ENCODE data around the gene FBXO34.

The FBXO34 gene

DNA sequence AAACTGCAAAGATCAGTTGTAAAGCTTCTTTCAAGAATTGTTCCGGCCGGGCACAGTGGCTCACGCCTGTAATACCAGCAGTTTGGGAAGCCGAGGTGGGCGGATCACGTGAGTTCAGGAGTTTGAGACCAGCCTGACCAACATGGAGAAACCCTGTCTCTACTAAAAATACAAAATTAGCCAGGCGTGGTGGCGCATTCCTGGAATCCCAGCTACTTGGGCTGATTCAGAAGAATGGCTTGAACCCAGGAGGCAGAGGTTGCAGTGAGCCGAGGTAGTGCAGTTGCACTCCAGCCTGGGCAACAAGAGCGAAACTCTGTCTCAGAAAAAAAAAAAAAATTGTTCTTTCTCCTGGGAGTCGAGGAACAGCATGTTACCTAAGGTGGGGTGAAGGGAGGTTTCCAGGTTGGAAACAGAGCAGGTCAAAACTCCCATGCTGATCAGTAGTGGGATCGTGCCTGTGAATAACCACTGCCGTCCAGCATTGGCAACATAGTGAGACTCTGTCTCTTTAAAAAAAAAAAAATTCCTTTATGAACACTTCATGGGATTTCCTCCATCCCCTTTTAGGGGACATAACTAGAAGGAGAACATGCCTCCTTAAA is 13.9 kb downstream of the FBXO34 start:
- Histone ChIP-seq H3K36me3 (ENCODE audit: control insufficient read depth in 5 of 5, insufficient read depth in 5 of 5, low read length in 5 of 5) (no peaks in the 10 kb centered on the region), H3K4me3 (ENCODE audit: low read depth in 1 of 5, low read length in 5 of 5) (no peak overlapping the region), H3K4me1 (ENCODE audit: control insufficient read depth in 5 of 5, insufficient read depth in 5 of 5, low read length in 5 of 5) (peaks cover 0 to 24% (median 12%) of the 10 kb centered on the region in 5 donors), H3K9me3 (ENCODE audit: control insufficient read depth in 5 of 5, low read length in 5 of 5) (no peaks in the 10 kb centered on the region), H3K27me3 (ENCODE audit: control insufficient read depth in 5 of 5, insufficient read depth in 4 of 5, low read length in 5 of 5) (no peaks in the 10 kb centered on the region), H3K27ac (ENCODE audit: low read depth, low read length) (no peak overlapping the region), H3K9ac (ENCODE audit: low read length in 5 of 5) (no peak overlapping the region)

GRCh38 chr14:55288439-55288838 is 17.2 kb downstream of the FBXO34 start:
- no peak overlapping the region for H3K27ac ChIP-seq (ENCODE audit: low read depth, low read length)
- no peaks in the 10 kb centered on the region for H3K27me3 ChIP-seq (ENCODE audit: control insufficient read depth in 5 of 5, insufficient read depth in 4 of 5, low read length in 5 of 5)
- no peaks in the 10 kb centered on the region for H3K9me3 ChIP-seq (ENCODE audit: control insufficient read depth in 5 of 5, low read length in 5 of 5)
- H3K9ac ChIP-seq (ENCODE audit: low read length in 5 of 5), result no peak overlapping the region
- no peaks in the 10 kb centered on the region for H3K36me3 ChIP-seq (ENCODE audit: control insufficient read depth in 5 of 5, insufficient read depth in 5 of 5, low read length in 5 of 5)
- peaks cover 0 to 13% (median 3%) of the 10 kb centered on the region in 5 donors for H3K4me1 ChIP-seq (ENCODE audit: control insufficient read depth in 5 of 5, insufficient read depth in 5 of 5, low read length in 5 of 5)
- H3K4me3 ChIP-seq (ENCODE audit: low read depth in 1 of 5, low read length in 5 of 5), result no peak overlapping the region

- Histone ChIP-seq H3K27ac (ENCODE audit: low read depth, low read length) (no peak overlapping the region), H3K9ac (ENCODE audit: low read length in 5 of 5) (no peak overlapping the region), H3K4me3 (ENCODE audit: low read depth in 1 of 5, low read length in 5 of 5) (no peak overlapping the region), H3K4me1 (ENCODE audit: control insufficient read depth in 5 of 5, insufficient read depth in 5 of 5, low read length in 5 of 5) (peaks cover 0 to 5% (median 0%) of the 10 kb centered on the region in 5 donors), H3K27me3 (ENCODE audit: control insufficient read depth in 5 of 5, insufficient read depth in 4 of 5, low read length in 5 of 5) (no peaks in the 10 kb centered on the region), H3K9me3 (ENCODE audit: control insufficient read depth in 5 of 5, low read length in 5 of 5) (no peaks in the 10 kb centered on the region), H3K36me3 (ENCODE audit: control insufficient read depth in 5 of 5, insufficient read depth in 5 of 5, low read length in 5 of 5) (no peaks in the 10 kb centered on the region)
Observed at GRCh38 chr14:55291480-55292081, 20.4 kb downstream of the FBXO34 start.

GRCh38 chr14:55294603-55295002 is 23.4 kb downstream of the FBXO34 start:
- H3K36me3 ChIP-seq (ENCODE audit: control insufficient read depth in 5 of 5, insufficient read depth in 5 of 5, low read length in 5 of 5), result peaks cover 0 to 8% (median 5%) of the 10 kb centered on the region in 5 donors
- H3K27me3 ChIP-seq (ENCODE audit: control insufficient read depth in 5 of 5, insufficient read depth in 4 of 5, low read length in 5 of 5), result no peaks in the 10 kb centered on the region
- H3K4me3 ChIP-seq (ENCODE audit: low read depth in 1 of 5, low read length in 5 of 5), result no peak overlapping the region
- H3K27ac ChIP-seq (ENCODE audit: low read depth, low read length), result no peak overlapping the region
- no peaks in the 10 kb centered on the region for H3K9me3 ChIP-seq (ENCODE audit: control insufficient read depth in 5 of 5, low read length in 5 of 5)
- no peak overlapping the region for H3K9ac ChIP-seq (ENCODE audit: low read length in 5 of 5)
- H3K4me1 ChIP-seq (ENCODE audit: control insufficient read depth in 5 of 5, insufficient read depth in 5 of 5, low read length in 5 of 5), result peaks cover 0 to 6% (median 0%) of the 10 kb centered on the region in 5 donors

- peaks cover 0 to 6% (median 0%) of the 10 kb centered on the region in 5 donors for H3K4me1 ChIP-seq (ENCODE audit: control insufficient read depth in 5 of 5, insufficient read depth in 5 of 5, low read length in 5 of 5)
- no peak overlapping the region for H3K4me3 ChIP-seq (ENCODE audit: low read depth in 1 of 5, low read length in 5 of 5)
Observed at GRCh38 chr14:55297611-55298499, 26.6 kb downstream of the FBXO34 start.

GRCh38 chr14:55298500-55298822 is 27.2 kb downstream of the FBXO34 start:
- Histone ChIP-seq H3K9ac (ENCODE audit: low read length in 5 of 5) (no peak overlapping the region), H3K9me3 (ENCODE audit: control insufficient read depth in 5 of 5, low read length in 5 of 5) (no peaks in the 10 kb centered on the region), H3K36me3 (ENCODE audit: control insufficient read depth in 5 of 5, insufficient read depth in 5 of 5, low read length in 5 of 5) (peaks cover 0 to 8% (median 5%) of the 10 kb centered on the region in 5 donors), H3K27ac (ENCODE audit: low read depth, low read length) (no peak overlapping the region), H3K4me3 (ENCODE audit: low read depth in 1 of 5, low read length in 5 of 5) (no peak overlapping the region), H3K27me3 (ENCODE audit: control insufficient read depth in 5 of 5, insufficient read depth in 4 of 5, low read length in 5 of 5) (no peaks in the 10 kb centered on the region), H3K4me1 (ENCODE audit: control insufficient read depth in 5 of 5, insufficient read depth in 5 of 5, low read length in 5 of 5) (peaks cover 0 to 6% (median 0%) of the 10 kb centered on the region in 5 donors)

More at GRCh38 chr14:55297611-55298499, 26.6 kb downstream of the FBXO34 start:
- H3K9ac ChIP-seq (ENCODE audit: low read length in 5 of 5), result no peak overlapping the region
- no peaks in the 10 kb centered on the region for H3K9me3 ChIP-seq (ENCODE audit: control insufficient read depth in 5 of 5, low read length in 5 of 5)
- peaks cover 0 to 8% (median 5%) of the 10 kb centered on the region in 5 donors for H3K36me3 ChIP-seq (ENCODE audit: control insufficient read depth in 5 of 5, insufficient read depth in 5 of 5, low read length in 5 of 5)
- no peaks in the 10 kb centered on the region for H3K27me3 ChIP-seq (ENCODE audit: control insufficient read depth in 5 of 5, insufficient read depth in 4 of 5, low read length in 5 of 5)
- no peak overlapping the region for H3K27ac ChIP-seq (ENCODE audit: low read depth, low read length)

DNA sequence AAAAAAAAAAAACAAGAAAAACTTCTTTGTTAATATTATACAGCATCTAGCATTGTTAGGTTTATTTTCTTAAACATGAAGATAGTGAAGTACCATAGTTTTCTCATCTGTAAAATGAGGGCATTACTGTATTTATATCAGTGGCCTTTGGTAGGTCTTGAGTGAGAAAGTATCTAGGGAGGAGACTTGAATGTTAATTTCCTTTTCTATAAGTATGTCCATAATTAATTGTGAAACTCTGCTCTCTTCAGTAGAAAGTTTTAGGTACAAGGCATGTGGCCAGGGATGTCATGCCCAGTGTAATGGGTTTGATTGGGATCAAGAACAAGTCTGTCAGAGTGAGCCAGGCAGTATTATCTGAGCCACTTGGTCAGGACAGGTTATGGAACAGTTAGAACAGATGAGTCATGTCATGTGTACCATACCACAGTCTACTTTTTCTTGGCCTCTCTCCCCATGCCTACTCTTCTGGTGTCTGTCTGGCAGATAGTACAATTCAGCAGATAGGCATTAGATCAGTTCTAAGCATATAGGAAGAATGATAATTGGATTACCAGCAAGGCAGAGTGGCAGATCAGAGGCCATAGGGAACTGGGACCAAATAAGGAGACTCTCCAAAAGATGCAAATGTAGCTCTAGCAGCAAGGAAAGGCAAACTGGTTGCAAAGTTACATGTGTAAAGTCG is 30.4 kb downstream of the FBXO34 start:
- H3K4me3 ChIP-seq (ENCODE audit: low read depth in 1 of 5, low read length in 5 of 5), result no peak overlapping the region
- H3K27me3 ChIP-seq (ENCODE audit: control insufficient read depth in 5 of 5, insufficient read depth in 4 of 5, low read length in 5 of 5), result no peaks in the 10 kb centered on the region
- no peak overlapping the region for H3K9ac ChIP-seq (ENCODE audit: low read length in 5 of 5)
- no peaks in the 10 kb centered on the region for H3K9me3 ChIP-seq (ENCODE audit: control insufficient read depth in 5 of 5, low read length in 5 of 5)
- H3K36me3 ChIP-seq (ENCODE audit: control insufficient read depth in 5 of 5, insufficient read depth in 5 of 5, low read length in 5 of 5), result peaks cover 0 to 8% (median 5%) of the 10 kb centered on the region in 5 donors
- H3K4me1 ChIP-seq (ENCODE audit: control insufficient read depth in 5 of 5, insufficient read depth in 5 of 5, low read length in 5 of 5), result peaks cover 0 to 9% (median 8%) of the 10 kb centered on the region in 5 donors
- H3K27ac ChIP-seq (ENCODE audit: low read depth, low read length), result no peak overlapping the region

DNA sequence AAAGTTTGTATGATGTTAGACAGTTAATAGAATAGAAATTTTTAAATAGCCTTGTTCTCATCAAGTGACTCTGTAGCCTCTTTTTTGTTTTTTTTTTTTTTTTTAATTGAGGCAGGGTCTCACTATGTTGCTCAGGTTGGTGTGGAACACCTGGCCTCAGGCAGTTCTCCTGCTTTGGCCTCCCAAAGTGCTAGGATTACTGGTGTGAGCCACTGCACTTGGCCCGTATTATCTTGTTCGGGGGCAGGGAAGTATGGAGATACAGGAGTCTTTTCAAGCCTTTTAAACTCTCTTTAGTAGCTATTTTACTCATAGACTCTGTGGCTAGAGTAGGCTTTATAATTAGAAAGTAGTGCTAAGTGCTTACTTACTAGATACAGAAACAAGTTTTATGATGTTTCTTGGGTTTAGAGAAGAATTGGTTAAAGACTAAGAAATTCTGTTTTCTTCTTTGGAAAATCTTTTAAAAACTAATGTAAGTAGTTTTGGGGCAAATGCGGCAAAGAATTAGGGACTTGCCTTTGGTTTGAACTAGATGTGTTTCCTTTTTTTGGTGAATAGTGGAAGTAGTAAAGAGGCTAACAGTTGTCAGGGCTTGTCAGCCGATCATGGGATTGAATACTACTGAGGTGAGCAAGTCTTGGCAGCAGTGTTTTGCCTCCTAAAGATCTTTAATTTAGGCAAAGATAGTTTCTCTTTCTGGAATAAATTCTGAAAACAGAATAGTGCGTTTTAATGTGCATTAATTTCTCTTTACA is 31.3 kb downstream of the FBXO34 start:
- H3K27ac ChIP-seq (ENCODE audit: low read depth, low read length), result no peak overlapping the region

DNA sequence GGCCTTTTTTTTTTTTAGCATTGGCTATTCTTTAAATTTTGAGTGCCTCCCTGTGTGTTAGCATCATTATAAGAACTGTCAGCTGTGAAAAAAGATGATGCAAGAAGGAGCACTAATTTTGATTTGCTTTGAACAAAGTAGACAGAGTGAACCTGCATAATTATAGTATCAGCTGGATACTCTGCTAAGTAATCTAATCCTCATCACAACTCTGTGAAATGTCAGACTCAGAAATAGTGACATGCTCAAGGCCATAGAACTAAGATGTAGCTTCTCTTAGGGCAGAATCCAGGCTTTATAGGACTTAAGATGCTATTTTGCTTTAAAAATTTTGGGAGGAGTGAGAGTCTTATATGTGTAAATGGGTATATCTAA is 31.9 kb downstream of the FBXO34 start:
- Histone ChIP-seq H3K9ac (ENCODE audit: low read length in 5 of 5) (no peak overlapping the region), H3K4me3 (ENCODE audit: low read depth in 1 of 5, low read length in 5 of 5) (no peak overlapping the region), H3K27ac (ENCODE audit: low read depth, low read length) (no peak overlapping the region), H3K4me1 (ENCODE audit: control insufficient read depth in 5 of 5, insufficient read depth in 5 of 5, low read length in 5 of 5) (peaks cover 0 to 9% (median 3%) of the 10 kb centered on the region in 5 donors), H3K36me3 (ENCODE audit: control insufficient read depth in 5 of 5, insufficient read depth in 5 of 5, low read length in 5 of 5) (peaks cover 0 to 8% (median 5%) of the 10 kb centered on the region in 5 donors), H3K27me3 (ENCODE audit: control insufficient read depth in 5 of 5, insufficient read depth in 4 of 5, low read length in 5 of 5) (no peaks in the 10 kb centered on the region), H3K9me3 (ENCODE audit: control insufficient read depth in 5 of 5, low read length in 5 of 5) (no peaks in the 10 kb centered on the region)

More for the DNA sequence above, 31.3 kb downstream of the FBXO34 start:
- Histone ChIP-seq H3K9me3 (ENCODE audit: control insufficient read depth in 5 of 5, low read length in 5 of 5) (no peaks in the 10 kb centered on the region), H3K4me1 (ENCODE audit: control insufficient read depth in 5 of 5, insufficient read depth in 5 of 5, low read length in 5 of 5) (peaks cover 0 to 9% (median 8%) of the 10 kb centered on the region in 5 donors), H3K36me3 (ENCODE audit: control insufficient read depth in 5 of 5, insufficient read depth in 5 of 5, low read length in 5 of 5) (peaks cover 0 to 8% (median 5%) of the 10 kb centered on the region in 5 donors), H3K27me3 (ENCODE audit: control insufficient read depth in 5 of 5, insufficient read depth in 4 of 5, low read length in 5 of 5) (no peaks in the 10 kb centered on the region), H3K9ac (ENCODE audit: low read length in 5 of 5) (no peak overlapping the region), H3K4me3 (ENCODE audit: low read depth in 1 of 5, low read length in 5 of 5) (no peak overlapping the region)

All from subcutaneous abdominal adipose tissue (tissue), 5 donors.